Measurements from ENCODE around the gene ARMC3.

ARMC3 gene

DNA sequence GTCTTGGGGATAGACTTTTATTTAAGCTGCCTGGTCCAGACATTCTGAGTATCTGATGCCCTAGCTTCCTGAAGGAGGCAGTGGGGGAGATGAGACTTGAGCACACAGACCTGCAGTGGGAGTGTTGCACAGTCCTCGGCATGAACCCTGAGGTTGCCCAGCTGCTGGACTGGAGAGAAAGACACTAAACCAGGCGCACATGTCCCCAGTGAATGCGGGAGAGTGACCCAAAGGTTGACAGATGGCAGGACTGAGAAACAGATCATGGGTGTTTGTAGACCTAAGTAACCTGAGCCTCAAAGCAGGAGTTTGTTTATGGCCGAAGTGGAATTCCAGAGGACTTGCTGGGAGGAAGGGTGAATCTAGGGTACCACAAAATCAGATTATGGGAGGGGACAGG lies 151.8 kb downstream of the ARMC3 start:
- 55 to 60% methylated on average over 3 to 4 of the region's 4 CpGs for WGBS, 2 experiments (ENCODE audit: insufficient coverage in 2 of 2)
- Histone ChIP-seq H3K9me3 (ENCODE audit: control insufficient read depth, low read length) (no peaks in the 10 kb centered on the region), H3K4me3 (ENCODE audit: extremely low read depth, insufficient read depth, low read length, poor library complexity, severe bottlenecking) (no peak overlapping the region)

DNA sequence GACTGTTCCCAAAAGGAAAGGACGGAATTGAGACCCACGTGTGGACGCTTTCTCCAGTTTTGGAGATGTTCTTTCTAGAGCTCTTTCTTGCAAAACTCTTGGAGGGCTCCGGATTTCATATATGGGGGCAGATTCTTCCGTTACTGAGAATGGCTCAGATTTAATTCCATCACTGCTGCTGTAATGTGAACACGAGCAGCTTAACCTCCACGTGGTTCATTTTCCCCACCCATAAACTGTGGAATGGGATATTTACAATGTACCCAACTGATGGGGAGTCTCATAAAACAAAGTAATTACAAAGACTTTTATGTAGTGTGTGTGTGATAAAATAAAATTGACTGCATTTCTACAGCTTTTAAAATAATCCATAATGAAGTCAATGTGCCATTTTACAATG lies 152.4 kb downstream of the ARMC3 start:
- Histone ChIP-seq H3K9me3 (ENCODE audit: control insufficient read depth, low read length) (no peaks in the 10 kb centered on the region), H3K4me1 (ENCODE audit: control insufficient read depth, insufficient read depth, low read length, poor library complexity, severe bottlenecking) (no peaks in the 10 kb centered on the region), H3K27ac (ENCODE audit: low read depth, low read length, severe bottlenecking) (no peak overlapping the region), H3K4me3 (ENCODE audit: extremely low read depth, insufficient read depth, low read length, poor library complexity, severe bottlenecking) (no peak overlapping the region), H3K36me3 (ENCODE audit: control insufficient read depth, insufficient read depth, low read length) (no peaks in the 10 kb centered on the region)
- WGBS, 2 experiments (ENCODE audit: insufficient coverage in 2 of 2), result 90 to 93% methylated on average over 3 to 4 of the region's 7 CpGs

More for the DNA sequence above, 151.8 kb downstream of the ARMC3 start:
- Histone ChIP-seq H3K4me1 (ENCODE audit: control insufficient read depth, insufficient read depth, low read length, poor library complexity, severe bottlenecking) (no peaks in the 10 kb centered on the region), H3K27ac (ENCODE audit: low read depth, low read length, severe bottlenecking) (no peak overlapping the region), H3K36me3 (ENCODE audit: control insufficient read depth, insufficient read depth, low read length) (no peaks in the 10 kb centered on the region)

DNA sequence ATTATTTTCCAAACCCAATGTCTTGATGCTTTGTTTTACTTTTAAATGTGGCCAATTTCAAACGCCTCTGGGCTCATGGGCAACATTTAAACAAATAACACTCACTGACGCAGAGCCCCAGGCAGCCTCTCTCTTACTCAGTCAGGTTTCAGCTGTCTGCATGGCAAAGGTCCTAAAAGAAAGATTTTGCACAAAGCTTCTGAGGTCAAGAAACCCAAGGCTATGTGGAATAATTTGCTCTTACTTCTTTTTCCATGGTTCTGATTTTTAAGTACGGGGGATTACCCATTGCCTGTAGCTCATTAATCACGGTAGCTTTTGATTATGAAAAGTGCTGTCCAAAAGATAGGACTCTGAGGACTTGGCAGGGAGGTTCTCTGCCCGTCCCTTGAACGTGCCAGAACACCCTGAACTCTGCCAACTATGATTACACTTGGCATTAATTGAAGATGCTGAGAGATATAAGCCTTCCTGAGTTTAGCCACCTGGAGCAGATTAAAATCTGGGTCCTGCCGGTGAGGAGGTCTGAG lies 153.4 kb downstream of the ARMC3 start:
- 86 to 100% methylated on average over 1 to 5 of the region's 7 CpGs for WGBS, 2 experiments (ENCODE audit: insufficient coverage in 2 of 2)
- Histone ChIP-seq H3K36me3 (ENCODE audit: control insufficient read depth, insufficient read depth, low read length) (no peaks in the 10 kb centered on the region), H3K4me3 (ENCODE audit: extremely low read depth, insufficient read depth, low read length, poor library complexity, severe bottlenecking) (no peak overlapping the region), H3K27ac (ENCODE audit: low read depth, low read length, severe bottlenecking) (no peak overlapping the region), H3K4me1 (ENCODE audit: control insufficient read depth, insufficient read depth, low read length, poor library complexity, severe bottlenecking) (no peaks in the 10 kb centered on the region), H3K9me3 (ENCODE audit: control insufficient read depth, low read length) (no peaks in the 10 kb centered on the region)

DNA sequence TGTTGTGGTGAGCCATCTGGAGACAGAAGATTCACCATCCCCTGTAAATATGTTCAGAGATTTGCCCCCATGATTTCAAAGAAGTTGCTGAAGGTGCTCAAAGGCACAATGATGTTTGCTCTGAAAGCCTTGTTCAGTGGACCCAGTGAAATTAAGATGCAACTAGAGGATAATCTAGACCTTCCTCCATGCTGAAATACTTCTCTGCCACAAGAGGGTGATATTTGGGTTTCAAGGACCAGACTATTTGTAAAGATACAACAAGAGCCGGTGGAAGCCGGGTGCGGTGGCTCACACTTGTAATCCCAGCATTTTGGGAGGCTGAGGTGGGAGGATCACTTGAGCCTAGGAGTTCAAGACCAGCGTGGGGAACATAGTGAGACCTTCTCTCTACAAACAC lies 154.0 kb downstream of the ARMC3 start:
- Histone ChIP-seq H3K4me3 (ENCODE audit: extremely low read depth, insufficient read depth, low read length, poor library complexity, severe bottlenecking) (no peak overlapping the region), H3K4me1 (ENCODE audit: control insufficient read depth, insufficient read depth, low read length, poor library complexity, severe bottlenecking) (no peaks in the 10 kb centered on the region), H3K9me3 (ENCODE audit: control insufficient read depth, low read length) (no peaks in the 10 kb centered on the region), H3K27ac (ENCODE audit: low read depth, low read length, severe bottlenecking) (no peak overlapping the region), H3K36me3 (ENCODE audit: control insufficient read depth, insufficient read depth, low read length) (no peaks in the 10 kb centered on the region)
- WGBS, 2 experiments (ENCODE audit: insufficient coverage in 2 of 2), result 80 to 85% methylated on average over 2 to 3 of the region's 4 CpGs

Data from mesodermal cell (in vitro differentiated cells).